GM18505 (cell line): Measurements from ENCODE around the gene EDIL3.

Experiments
- ATAC-seq: cut with Tn5 transposase; IDR thresholded peaks from one replicate; pipeline ENCODE4 v1.9.1; 2021; ENCODE audit not compliant: unreplicated experiment
- POLR2A ChIP-seq: IDR thresholded peaks from 4 replicates; pipeline ENCODE4 v1.6.1; 2011; ENCODE audit warnings: borderline replicate concordance; ENCODE audit not compliant: insufficient read depth, insufficient read length; ENCODE audit errors: extremely low read depth

EDIL3 gene

DNA sequence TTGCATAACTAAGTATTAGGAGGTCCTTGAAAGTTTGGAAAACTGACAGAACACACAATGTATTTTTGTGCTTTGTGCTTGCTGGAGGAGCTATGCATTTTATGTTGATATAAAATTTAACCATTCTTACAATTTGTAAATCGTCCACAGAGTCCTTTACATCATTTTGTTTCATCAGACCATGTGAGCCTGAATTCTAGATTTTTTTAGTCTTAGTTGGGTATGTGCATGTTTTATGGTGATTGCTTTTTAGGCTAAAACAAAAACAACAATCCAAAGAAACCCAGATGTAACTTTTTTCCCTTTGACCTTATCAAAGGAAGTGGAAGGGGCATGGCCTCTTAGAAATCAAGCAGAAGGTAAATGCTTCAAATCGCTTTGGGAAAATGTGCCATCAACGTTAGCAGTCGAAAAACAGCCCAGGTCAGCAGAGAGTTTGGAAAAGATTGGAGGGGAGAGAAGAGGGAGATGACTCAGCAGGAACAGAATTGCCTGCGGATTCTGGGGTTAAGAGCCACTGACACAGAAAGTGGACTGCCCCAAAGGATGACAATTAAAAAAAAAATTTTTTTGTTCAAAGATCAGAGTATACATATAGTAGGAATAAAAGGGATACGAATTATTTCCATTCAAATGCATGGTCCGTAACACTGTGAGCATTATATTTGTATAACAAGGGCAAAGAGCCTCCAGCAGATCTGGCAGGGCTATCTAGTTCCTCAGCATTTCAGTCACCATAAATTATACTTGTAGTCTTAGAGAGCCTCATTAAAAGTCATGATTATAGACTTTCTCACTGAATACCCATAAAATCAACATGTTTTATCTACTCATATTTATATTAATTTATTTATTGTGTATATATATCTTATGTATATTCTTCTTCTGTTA, 410.5 kb downstream of the EDIL3 start:
- ATAC-seq: no peak
- no peak for TF ChIP-seq POLR2A

DNA sequence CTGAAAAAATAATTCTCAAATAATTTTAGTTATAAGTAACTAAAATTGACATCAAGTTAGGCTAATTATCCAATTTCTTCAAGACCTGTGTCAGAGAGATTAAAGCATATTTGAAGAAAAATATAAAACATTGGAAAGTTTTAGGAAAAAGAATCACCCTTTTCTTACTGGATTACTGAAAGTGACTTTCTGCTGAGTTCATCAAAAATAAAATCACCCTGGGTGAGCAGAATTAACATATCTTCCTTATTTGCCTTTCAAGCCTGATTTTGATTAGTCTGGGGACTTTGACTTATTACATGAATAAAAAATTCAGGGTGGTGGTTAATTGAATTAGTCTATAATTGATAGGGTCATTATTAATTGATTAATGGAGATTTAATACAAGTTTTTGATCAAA, 411.8 kb downstream of the EDIL3 start:
- no peak for TF ChIP-seq POLR2A
- ATAC-seq: no peak

DNA sequence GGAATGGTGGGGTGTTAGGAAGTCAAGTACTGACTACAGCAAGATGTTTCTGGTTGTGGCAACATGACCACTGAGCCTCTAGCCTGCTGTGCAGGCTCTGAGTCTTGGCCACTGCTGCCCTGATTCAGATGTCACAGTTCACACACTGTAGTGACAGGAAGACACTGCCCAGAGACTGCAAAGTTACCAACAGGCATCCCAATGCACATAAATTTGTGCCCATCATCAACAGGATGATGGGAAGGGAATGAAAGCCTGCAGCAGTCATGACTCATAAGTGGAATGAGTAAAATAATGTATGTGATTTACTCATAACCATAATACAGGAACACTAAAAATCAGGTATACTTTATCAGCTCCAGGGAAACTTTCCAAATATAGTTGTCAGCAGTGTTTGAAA, 412.4 kb downstream of the EDIL3 start:
- ATAC-seq: no peak
- no peak for TF ChIP-seq POLR2A

DNA sequence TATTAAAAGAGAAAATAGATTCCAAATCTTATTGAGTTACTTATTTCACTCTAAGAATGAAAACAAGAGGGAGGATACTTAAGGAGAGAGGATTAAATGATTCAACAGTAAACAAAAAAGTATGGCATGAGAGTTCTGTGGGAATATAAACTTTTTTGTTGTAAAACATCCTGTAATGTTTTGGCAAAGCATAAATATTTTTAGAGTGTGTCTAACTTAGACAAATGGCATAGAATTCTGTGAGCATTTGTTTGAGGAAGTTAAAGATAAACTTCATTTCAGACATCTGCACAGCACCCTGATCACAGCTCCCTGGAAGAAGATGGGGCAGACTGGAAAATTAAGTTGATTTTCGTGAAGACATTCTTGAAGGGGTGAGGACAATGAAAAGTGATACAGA, 417.3 kb downstream of the EDIL3 start:
- no peak for ATAC-seq
- no peak for TF ChIP-seq POLR2A

DNA sequence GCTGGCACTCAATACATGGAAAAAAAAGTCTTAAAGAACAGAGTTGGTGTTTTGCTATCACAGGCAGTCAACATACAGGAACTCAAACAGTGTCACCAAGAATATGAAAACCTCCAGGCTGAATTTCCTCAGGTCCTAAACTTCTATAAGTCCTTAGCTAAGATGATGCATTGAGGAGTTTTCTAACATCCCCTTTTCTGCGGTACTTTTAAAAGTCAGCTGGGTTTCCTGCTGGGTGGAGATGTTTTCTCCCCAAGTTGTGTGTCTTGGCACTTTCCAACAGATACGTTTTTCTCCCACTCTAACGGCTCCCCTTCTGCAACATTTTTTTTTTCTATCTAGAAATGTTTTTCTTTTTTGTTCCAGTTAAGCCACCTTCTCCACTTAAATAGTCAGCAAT, 419.2 kb downstream of the EDIL3 start:
- no peak for TF ChIP-seq POLR2A
- no peak for ATAC-seq

DNA sequence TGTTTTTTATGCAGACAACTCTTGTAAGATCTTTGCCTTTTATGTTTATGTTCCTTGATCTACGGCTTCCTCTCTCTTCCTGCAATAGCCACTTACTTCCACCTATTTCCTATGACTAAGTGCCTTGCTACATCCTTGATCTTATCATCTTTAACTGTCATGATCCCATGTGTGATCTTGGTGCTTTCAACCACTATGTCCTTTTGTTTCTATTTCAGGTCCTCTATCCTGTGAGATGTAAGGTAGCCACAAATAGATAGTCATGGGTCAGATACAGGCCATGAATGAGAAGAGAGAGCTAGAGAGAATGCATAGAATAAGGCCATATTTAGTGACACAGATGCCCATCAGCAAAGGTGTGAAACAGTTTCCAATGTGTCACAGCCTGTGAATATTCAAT, 420.4 kb downstream of the EDIL3 start:
- TF ChIP-seq POLR2A: no peak
- no peak for ATAC-seq

DNA sequence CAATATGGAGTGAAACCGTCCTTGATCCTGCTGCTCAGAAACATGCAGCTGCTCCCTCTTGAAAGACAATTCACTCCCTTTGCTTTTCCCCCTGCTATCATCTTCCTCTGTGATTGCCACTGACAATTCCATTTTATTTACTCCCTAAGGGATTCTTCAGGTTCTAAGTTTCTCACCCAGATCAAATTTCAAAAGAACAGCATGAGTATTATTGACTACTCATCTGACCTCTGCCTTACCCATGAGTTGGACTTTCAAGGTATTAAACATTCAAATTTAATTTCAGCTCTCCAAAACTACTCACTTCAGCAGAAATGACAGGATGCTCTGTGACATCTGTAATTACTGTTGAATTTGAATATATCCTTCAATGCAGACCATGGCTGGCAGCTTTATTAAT, 427.5 kb downstream of the EDIL3 start:
- no peak for TF ChIP-seq POLR2A
- ATAC-seq: no peak

DNA sequence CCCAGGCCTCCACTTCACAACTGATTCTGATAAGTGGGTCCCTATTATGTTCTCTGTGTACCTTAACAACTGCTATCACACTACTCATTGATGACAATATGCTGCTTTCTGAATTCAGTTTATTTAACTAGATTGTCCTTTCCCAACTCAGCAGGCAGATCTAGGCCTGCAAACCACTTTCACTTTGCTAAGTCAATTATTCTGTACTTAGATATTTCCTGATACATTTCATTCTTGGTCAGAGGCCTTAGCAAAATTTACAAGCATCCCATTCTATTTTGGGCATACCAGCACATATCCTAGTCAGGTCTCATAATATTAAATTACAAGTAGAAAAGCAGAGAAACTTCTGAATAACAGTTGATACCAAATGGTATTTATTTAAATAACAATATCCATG, 428.3 kb downstream of the EDIL3 start:
- TF ChIP-seq POLR2A: no peak
- ATAC-seq: no peak

DNA sequence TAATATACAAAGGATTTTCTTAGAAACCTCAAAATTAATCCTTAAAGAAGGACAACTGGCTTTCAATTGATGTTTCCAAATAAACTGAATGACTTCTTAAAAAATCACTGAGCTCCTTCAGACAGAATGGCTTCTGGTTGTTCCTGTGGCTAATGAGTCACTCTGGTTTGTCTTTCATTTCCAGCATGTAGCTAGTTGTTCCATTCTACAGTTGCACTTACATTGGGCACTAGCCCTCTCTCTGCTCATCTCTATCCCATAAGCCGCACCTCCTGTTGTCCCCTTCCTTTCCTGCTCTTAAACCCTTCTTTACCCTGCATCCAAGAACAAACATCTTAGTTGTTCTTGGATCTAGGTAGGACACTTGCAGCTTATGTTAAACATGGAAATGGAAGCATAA, 428.8 kb downstream of the EDIL3 start:
- no peak for TF ChIP-seq POLR2A
- ATAC-seq: no peak

DNA sequence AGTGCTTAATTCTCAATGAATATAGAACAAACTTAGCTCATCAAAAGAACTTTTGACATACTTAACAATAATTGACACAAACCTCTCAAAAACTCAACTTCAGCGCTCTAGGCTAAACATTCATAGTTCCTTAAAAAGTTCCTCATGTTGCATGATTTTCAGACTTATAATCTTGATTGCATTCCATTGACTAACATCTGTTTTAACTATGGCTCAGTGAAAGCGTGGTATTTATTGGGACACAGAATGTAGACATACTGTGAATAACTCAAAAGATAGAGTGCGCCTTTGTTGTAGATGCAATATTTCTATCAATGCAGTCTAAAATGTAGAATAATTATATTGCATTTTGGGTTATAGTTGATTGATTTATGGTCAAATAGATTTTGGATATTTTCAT, 436.9 kb downstream of the EDIL3 start:
- ATAC-seq: no peak
- no peak for TF ChIP-seq POLR2A

DNA sequence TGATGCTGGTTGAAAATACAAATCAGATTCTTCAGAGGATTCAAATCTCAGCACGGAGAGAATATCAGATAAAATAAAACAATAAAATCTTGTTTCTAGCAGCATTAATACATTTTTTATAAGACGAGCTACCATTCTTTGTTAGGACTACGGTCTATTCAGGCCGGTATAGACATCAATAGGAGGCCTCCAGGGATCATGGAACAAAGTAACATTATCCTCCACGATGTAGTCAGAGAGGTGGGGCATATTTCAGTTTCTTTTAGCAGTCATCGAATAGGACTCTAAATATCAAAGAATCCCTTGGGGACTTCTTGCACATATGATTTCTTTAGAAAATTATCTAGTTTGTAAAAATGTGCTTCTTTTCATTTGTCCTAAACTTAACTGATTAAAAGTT, 438.2 kb downstream of the EDIL3 start:
- TF ChIP-seq POLR2A: no peak
- ATAC-seq: no peak

DNA sequence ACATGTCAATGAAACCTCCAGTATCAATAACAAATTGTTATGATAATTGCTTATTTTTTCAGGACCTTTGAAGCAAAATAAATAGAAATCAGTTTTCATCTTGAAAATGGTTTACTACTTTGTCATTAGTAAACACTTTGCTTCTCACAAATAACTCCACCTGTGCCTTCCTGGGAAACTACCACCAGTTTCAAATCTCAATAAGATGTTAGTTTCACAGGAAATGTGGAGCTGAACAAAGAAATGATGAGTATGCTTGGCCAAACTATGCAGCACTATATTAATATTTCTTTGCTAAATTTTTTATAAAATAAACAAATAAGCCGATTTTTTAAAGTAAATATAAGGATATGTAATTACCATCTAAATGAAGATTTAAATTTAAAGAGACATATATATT, 442.5 kb downstream of the EDIL3 start:
- no peak for ATAC-seq
- no peak for TF ChIP-seq POLR2A

DNA sequence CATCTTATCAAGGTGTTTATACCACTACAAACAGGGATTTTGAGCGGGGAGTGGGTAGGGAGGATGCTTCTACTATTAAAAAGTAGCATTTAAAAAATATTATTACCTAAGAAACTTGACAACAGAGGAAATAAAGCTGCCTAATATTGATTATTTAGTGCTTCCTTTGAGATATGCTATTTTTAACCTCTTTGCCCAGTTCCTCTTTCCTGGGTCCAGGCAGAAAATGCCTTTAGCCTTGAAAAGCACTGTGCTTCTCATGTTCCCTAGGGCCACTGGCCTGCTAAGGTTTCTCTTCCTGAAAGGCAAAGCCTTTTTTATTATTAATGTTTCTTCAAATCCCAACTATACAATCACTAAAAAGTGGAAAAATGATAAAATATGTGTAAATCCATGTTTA, 446.8 kb downstream of the EDIL3 start:
- ATAC-seq: no peak
- no peak for TF ChIP-seq POLR2A

DNA sequence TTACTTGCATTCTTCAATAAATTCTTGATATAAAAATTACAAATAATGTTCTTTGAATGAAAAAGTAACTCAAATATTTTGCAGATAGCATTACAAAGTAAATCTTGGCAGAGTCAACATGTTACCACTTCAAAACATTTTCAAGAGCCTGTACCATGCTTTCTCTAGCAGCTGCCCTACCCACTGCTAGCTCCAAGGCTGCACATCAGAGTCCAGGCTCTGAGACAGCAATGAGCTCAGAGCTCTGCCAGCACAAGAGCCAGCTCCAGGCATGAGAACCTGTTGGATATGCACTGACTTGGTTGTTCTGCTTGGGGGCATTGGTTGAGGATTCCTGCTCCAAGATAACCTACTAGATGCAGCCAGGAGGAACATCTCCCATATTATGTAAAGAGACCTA, 452.7 kb downstream of the EDIL3 start:
- ATAC-seq: no peak
- TF ChIP-seq POLR2A: no peak
